B cell (primary cell): ENCODE results near the gene LRRC45. TPM values are rescaled to one million over a fixed set of nuclear protein-coding genes. Genes with fewer than 3 reads are reported as not detected.

Source experiments
- ATAC-seq: fragments of 200-7000 bp; cut with Tn5 transposase; one replicate; pipeline ENCODE4 v1.10.0; 2021; ENCODE audit warnings: low read depth, mild to moderate bottlenecking, moderate number of reproducible peaks, moderate library complexity
- CTCF ChIA-PET: fragments of 350-600 bp; sonication (Branson Sonifier 250); formaldehyde crosslinking; loops from one replicate; lab custom pipeline; 2021; ENCODE audit warnings: antibody characterized with exemption, inconsistent platforms; lab: Charles Lee
- POLR2A ChIA-PET: fragments of 350-600 bp; sonication (Branson Sonifier 250); formaldehyde crosslinking; loops from one replicate; lab custom pipeline; 2021; ENCODE audit warnings: antibody characterized with exemption; lab: Charles Lee
- DNase-seq: peaks from one replicate; pipeline ENCODE4 v3.0.0; 2013
- H2AFZ ChIP-seq: 2 replicates; pipeline ENCODE4 v1.6.1; 2012; ENCODE audit warnings: mild to moderate bottlenecking, low read depth, low read length; ENCODE audit not compliant: insufficient read depth, poor library complexity, severe bottlenecking
- H3K27ac ChIP-seq, 2 donors: 1 replicate in 1 of 2; 2 replicates in 1 of 2; pipeline ENCODE4 v1.5.1; 2012 to 2013; ENCODE audit warnings: low read length in 2 of 2, mild to moderate bottlenecking in 2 of 2, moderate library complexity in 1 of 2
- H3K27me3 ChIP-seq, 4 experiments: fragments of 200-600 bp in 1 of 4; sonication (generic) in 1 of 4; replicated peaks in 1 of 4; 1 replicate in 2 of 4; 2 replicates in 2 of 4; pipeline versions ENCODE4 v1.6.1 to v1.7.0; 2013 to 2016; ENCODE audit warnings: low read length in 3 of 4, mild to moderate bottlenecking in 2 of 4, mixed read lengths in 1 of 4, moderate library complexity in 1 of 4; ENCODE audit not compliant: insufficient read depth in 4 of 4, control insufficient read depth in 3 of 4; ENCODE audit errors: control extremely low read depth in 1 of 4
- H3K36me3 ChIP-seq, 2 experiments: replicated peaks in 1 of 2; 1 replicate in 1 of 2; 2 replicates in 1 of 2; pipeline versions ENCODE4 v1.6.1 to v1.7.1; 2013; ENCODE audit warnings: low read length in 1 of 2; ENCODE audit not compliant: insufficient read depth in 2 of 2, control insufficient read depth in 1 of 2; ENCODE audit errors: control extremely low read depth in 1 of 2, extremely low read depth in 1 of 2
- H3K4me1 ChIP-seq, 2 donors: fragments of 200-600 bp in 1 of 2; sonication (generic) in 1 of 2; 1 replicate in 1 of 2; 2 replicates in 1 of 2; pipeline versions ENCODE4 v1.5.1 to v1.6.1; 2013 to 2017; ENCODE audit warnings: low read length in 2 of 2; ENCODE audit not compliant: control insufficient read depth in 2 of 2, insufficient read depth in 2 of 2
- H3K4me2 ChIP-seq: replicated peaks from 2 replicates; pipeline ENCODE3; 2012; ENCODE audit warnings: mild to moderate bottlenecking, low read depth, low read length; ENCODE audit not compliant: poor library complexity, severe bottlenecking
- H3K4me3 ChIP-seq, 5 experiments: fragments of 200-600 bp in 1 of 5; sonication (generic) in 1 of 5; 1 replicate in 3 of 5; 2 replicates in 2 of 5; pipeline versions ENCODE4 v1.5.1 to v1.7.0; 2011 to 2016; ENCODE audit warnings: low read length in 4 of 5, mild to moderate bottlenecking in 4 of 5, low read depth in 2 of 5, control low read depth in 1 of 5, moderate library complexity in 1 of 5; ENCODE audit not compliant: insufficient read depth in 1 of 5; ENCODE audit errors: control extremely low read depth in 1 of 5, extremely low read depth in 1 of 5
- H3K79me2 ChIP-seq: fragments of 200-600 bp; sonication (generic); one replicate; pipeline ENCODE4 v1.6.0; 2016; ENCODE audit warnings: low read length; ENCODE audit not compliant: control insufficient read depth, insufficient read depth
- H3K9ac ChIP-seq: fragments of 200-600 bp; sonication (generic); 2 replicates; pipeline ENCODE4 v1.6.1; 2017; ENCODE audit warnings: mild to moderate bottlenecking, low read length, moderate library complexity
- H3K9me3 ChIP-seq, 3 donors: one replicate each; pipeline versions ENCODE4 v1.6.1 to v1.7.1; 2013; ENCODE audit warnings: low read length in 2 of 3; ENCODE audit not compliant: control insufficient read depth in 2 of 3, insufficient read depth in 1 of 3; ENCODE audit errors: control extremely low read depth in 1 of 3
- H4K20me1 ChIP-seq: 2 replicates; pipeline ENCODE4 v1.6.0; 2012; ENCODE audit warnings: mild to moderate bottlenecking, low read length; ENCODE audit not compliant: insufficient read depth, control insufficient read depth, poor library complexity, severe bottlenecking
- H3K27ac Mint-ChIP-seq: one replicate; pipeline ENCODE4 v1.8.0; 2021; ENCODE audit warnings: mixed read lengths
- H3K27me3 Mint-ChIP-seq: one replicate; pipeline ENCODE4 v1.8.0; 2021; ENCODE audit warnings: mixed read lengths
- H3K4me1 Mint-ChIP-seq: one replicate; pipeline ENCODE4 v1.8.0; 2021; ENCODE audit warnings: mixed read lengths
- H3K4me3 Mint-ChIP-seq: one replicate; pipeline ENCODE4 v1.8.0; 2021; ENCODE audit warnings: mixed read lengths
- H3K9me3 Mint-ChIP-seq: one replicate; pipeline ENCODE4 v1.8.0; 2022; ENCODE audit warnings: mixed read lengths; ENCODE audit not compliant: insufficient read depth
- CTCF ChIP-seq: fragments of 200-600 bp; IDR thresholded peaks from one replicate; pipeline ENCODE4 v1.8.0; 2022; ENCODE audit warnings: antibody characterized with exemption, mild to moderate bottlenecking
- EZH2 ChIP-seq: IDR thresholded peaks from 2 replicates; pipeline ENCODE4 v1.6.1; 2012; ENCODE audit warnings: borderline replicate concordance, low read depth, mild to moderate bottlenecking, moderate library complexity, low read length; ENCODE audit not compliant: insufficient read depth, poor library complexity, severe bottlenecking
- WGBS: methylation state at CpG from one replicate; pipeline ENCODE4 v1.1.5; 2013; ENCODE audit warnings: missing lambda C conversion rate; ENCODE audit not compliant: insufficient coverage; 5-methylcytosine and 5-hydroxymethylcytosine counted together
- intact Hi-C: fragments of 100-400 bp; cut with micrococcal nuclease; formaldehyde crosslinking; loops from one replicate; pipeline ENCODE4 v1.10.0; 2022
- polyA plus RNA-seq: library from polyadenylated mRNA; depleted of rRNA; stranded (reverse); fragments of >200 nt; gene quantifications from 2 replicates; pipeline ENCODE4 v1.2.3, GENCODE V29; 2012
- total RNA-seq, 2 donors: library from RNA; stranded (reverse); fragments of 120-200 nt in 1 of 2; gene quantifications; 1 replicate in 1 of 2; 2 replicates in 1 of 2; pipeline versions ENCODE4 v1.2.3 to v1.2.4, GENCODE V29; 2013 to 2022

The LRRC45 gene
- total and polyA plus RNA-seq, 2 donors (not counting 1 experiment from before 2014, with no cell fraction given), result 19.4 to 19.6 TPM

GRCh38 chr17:82048571-82048971, 25.5 kb downstream of the LRRC45 start:
- H3K9me3 ChIP-seq, result no peaks in the 10 kb centered on the region
- peaks cover 16% of the 10 kb centered on the region for H4K20me1 ChIP-seq
- no peak overlapping the region for H3K9ac ChIP-seq
- Mint-ChIP-seq H3K4me1 (peaks cover 14% of the 10 kb centered on the region), H3K9me3 (no peaks in the 10 kb centered on the region), H3K4me3 (no peak overlapping the region), H3K27ac (no peak overlapping the region), H3K27me3 (no peaks in the 10 kb centered on the region)
- ChIA-PET CTCF (no interaction called here), POLR2A (no interaction called here)
- intact Hi-C loops, result no loop called here
- no peak overlapping the region for H3K4me2 ChIP-seq
- H3K27ac ChIP-seq, result no peak overlapping the region
- H3K4me1 ChIP-seq, result peaks cover 20 to 29% of the 10 kb centered on the region in 2 donors
- peaks cover 0 to 3% of the 10 kb centered on the region in 2 experiments for H3K36me3 ChIP-seq
- ATAC-seq, result no peak
- no peaks in the 10 kb centered on the region for H3K27me3 ChIP-seq
- peaks cover 24% of the 10 kb centered on the region for H3K79me2 ChIP-seq
- no peak for TF ChIP-seq EZH2
- TF ChIP-seq CTCF, result no peak
- H3K4me3 ChIP-seq, result no peak overlapping the region
- DNase-seq, result no peak
- WGBS, result 91% methylated on average over 19 of the region's 20 CpGs
- no peak overlapping the region for H2AFZ ChIP-seq

- Histone ChIP-seq H3K36me3 (peaks cover 0 to 9% of the 10 kb centered on the region in 2 experiments), H3K27ac (no peak overlapping the region), H3K4me2 (no peak overlapping the region), H3K4me3 (no peak overlapping the region), H3K79me2 (peaks cover 29% of the 10 kb centered on the region), H3K4me1 (peaks cover 20 to 34% of the 10 kb centered on the region in 2 donors), H4K20me1 (peaks cover 19% of the 10 kb centered on the region), H2AFZ (no peak overlapping the region), H3K27me3 (no peaks in the 10 kb centered on the region), H3K9ac (no peak overlapping the region), H3K9me3 (no peaks in the 10 kb centered on the region)
- ATAC-seq, result no peak
- 91% methylated on average over 7 of the region's 8 CpGs for WGBS
- peak overlapping the region; percentile 54 for H3K4me3 Mint-ChIP-seq
- peaks cover 14% of the 10 kb centered on the region for H3K4me1 Mint-ChIP-seq
- intact Hi-C loops, result no loop called here
- ChIA-PET POLR2A (no interaction called here), CTCF (no interaction called here)
- DNase-seq, result no peak
- TF ChIP-seq CTCF (no peak), EZH2 (no peak)
- H3K9me3 Mint-ChIP-seq, result no peaks in the 10 kb centered on the region
- no peak overlapping the region for H3K27ac Mint-ChIP-seq
- H3K27me3 Mint-ChIP-seq, result no peaks in the 10 kb centered on the region
Observed at GRCh38 chr17:82049106-82049505, 26.0 kb downstream of the LRRC45 start.
